H1 (cell line): ENCODE results near the gene IRAG1. TPM values are rescaled to one million over a fixed set of nuclear protein-coding genes. Genes with fewer than 3 reads are reported as not detected.
A peak's percentile ranks its signal among the peaks of the same experiment; 100 is the strongest.

Experiments
- CBX5 ChIP-seq: fragments of 300-800, 300-1000 bp; sonication (generic); IDR thresholded peaks from 2 replicates; pipeline ENCODE4 v1.7.1; 2016; ENCODE audit warnings: antibody characterized with exemption, low read length, low read depth
- CEBPB ChIP-seq: IDR thresholded peaks from 2 replicates; pipeline ENCODE4 v1.6.1; 2012; ENCODE audit warnings: low read depth, low read length
- CHD7 ChIP-seq: fragments of 300-600 bp; sonication (generic); IDR thresholded peaks from 2 replicates; pipeline ENCODE4 v1.7.1; 2012; ENCODE audit warnings: low read length, moderate library complexity, mild to moderate bottlenecking, inconsistent platforms; ENCODE audit not compliant: insufficient replicate concordance
- E2F6 ChIP-seq: IDR thresholded peaks from 2 replicates; pipeline ENCODE4 v1.6.1; 2012; ENCODE audit warnings: inconsistent platforms
- FOSL1 ChIP-seq: IDR thresholded peaks from 2 replicates; pipeline ENCODE4 v1.6.1; 2011; ENCODE audit warnings: mild to moderate bottlenecking, low read depth, low read length, moderate library complexity; ENCODE audit not compliant: insufficient read depth
- HDAC6 ChIP-seq: IDR thresholded peaks from one replicate; pipeline ENCODE4 v1.7.1; 2012; ENCODE audit warnings: low read depth, mild to moderate bottlenecking, inconsistent platforms, low read length, moderate library complexity
- RAD21 ChIP-seq, 2 experiments: IDR thresholded peaks in 1 of 2; conservative IDR thresholded peaks in 1 of 2; 2 replicates each; pipeline ENCODE4 v1.6.1; 2011; ENCODE audit warnings: low read depth in 2 of 2, low read length in 2 of 2, improper control_type of control experiment in 1 of 2, inconsistent platforms in 1 of 2, mild to moderate bottlenecking in 1 of 2, moderate library complexity in 1 of 2
- TBP ChIP-seq: IDR thresholded peaks from 2 replicates; pipeline ENCODE4 v1.6.1; 2011; ENCODE audit warnings: low read depth, low read length, improper control_type of control experiment
- polyA plus RNA-seq, 7 experiments: library from polyadenylated mRNA; depleted of rRNA in 3 of 7; stranded (reverse) in 5 of 7; unstranded in 2 of 7; fragments of >200 nt in 5 of 7; fragments of 200-250 nt in 2 of 7; gene quantifications; 1 replicate in 5 of 7; 2 replicates in 1 of 7; 4 replicates in 1 of 7; pipeline versions ENCODE4 v1.2.1 to v1.2.3, GENCODE V29; 2011 to 2013; ENCODE audit warnings: missing spikeins in 2 of 7, mixed read lengths in 2 of 7
- total RNA-seq: library from RNA; stranded (reverse); fragmentation: NEBNext Ultra II Directional; extraction: Animal tissue kit (Norgen Biotek cat#: 25700); gene quantifications from 2 replicates; pipeline ENCODE4 v1.2.1, GENCODE V29; 2021

The IRAG1 gene
- total and polyA plus RNA-seq, 2 of the 8 experiments (the other 6 are each of a cell fraction or from before 2014, with no cell fraction given): 1.8 to 2.7 TPM

GRCh38 chr11:10735481-10736475, 42.2 kb upstream of the IRAG1 start (continued):
- TF ChIP-seq CHD7 (no peak), E2F6 (peak; percentile 15; the same call in 1 of the 2 replicates), CBX5 (no peak), CEBPB (no peak; the same call in 1 of the 2 replicates), TBP (no peak), RAD21 (IDR thresholded peaks at IDR 0.05 in 1 of 2, conservative IDR thresholded peaks at IDR 0.05 in 1 of 2; ENCODE audit: low read depth in 2 of 2, low read length in 2 of 2) (peak; percentile 99), HDAC6 (no peak), FOSL1 (no peak)
